Kidney (tissue), 14 donors: ENCODE results near the gene TRAK1. TPM values are rescaled to one million over a fixed set of nuclear protein-coding genes. Genes with fewer than 3 reads are reported as not detected.

Experiments used
- DNase-seq, 5 donors: peaks; one replicate each; pipeline ENCODE4 v3.0.0-alpha.2; 2013 to 2020
- FAIRE-seq: peaks from 2 replicates; lab custom pipeline; 2012; peaks lifted over from hg19 to GRCh38; lab: Jason Lieb, UNC
- H3K27ac ChIP-seq, 2 donors: one replicate each; pipeline ENCODE4 v1.7.0; 2013; ENCODE audit warnings: low read depth in 2 of 2, low read length in 2 of 2, inconsistent platforms in 1 of 2
- H3K27me3 ChIP-seq: one replicate; pipeline ENCODE4 v1.7.1; 2013; ENCODE audit warnings: low read length, inconsistent platforms; ENCODE audit not compliant: control insufficient read depth, insufficient read depth
- H3K36me3 ChIP-seq, 3 donors: one replicate each; pipeline versions ENCODE4 v1.7.0 to v1.7.1; 2013; ENCODE audit warnings: low read length in 3 of 3, control low read depth in 1 of 3, inconsistent platforms in 1 of 3; ENCODE audit not compliant: insufficient read depth in 3 of 3, control insufficient read depth in 2 of 3
- H3K4me1 ChIP-seq, 3 donors: one replicate each; pipeline versions ENCODE4 v1.7.0 to v1.7.1; 2013; ENCODE audit warnings: low read length in 3 of 3, inconsistent platforms in 1 of 3, low read depth in 1 of 3; ENCODE audit not compliant: control insufficient read depth in 2 of 3, insufficient read depth in 2 of 3
- H3K4me3 ChIP-seq, 3 donors: one replicate each; pipeline versions ENCODE4 v1.7.0 to v1.8.1; 2013; ENCODE audit warnings: low read length in 3 of 3, control low read depth in 1 of 3, inconsistent platforms in 1 of 3
- H3K9ac ChIP-seq, 3 donors: one replicate each; pipeline versions ENCODE4 v1.7.0 to v1.7.1; 2013; ENCODE audit warnings: low read length in 3 of 3, control low read depth in 1 of 3, inconsistent platforms in 1 of 3
- H3K9me3 ChIP-seq, 3 donors: one replicate each; pipeline versions ENCODE4 v1.7.0 to v1.7.1; 2013; ENCODE audit warnings: low read length in 3 of 3, control low read depth in 1 of 3, inconsistent platforms in 1 of 3; ENCODE audit not compliant: control insufficient read depth in 2 of 3, insufficient read depth in 1 of 3
- CTCF ChIP-seq: IDR thresholded peaks from 3 replicates; pipeline ENCODE4 v1.5.1; 2012; ENCODE audit warnings: mild to moderate bottlenecking, moderate library complexity, borderline replicate concordance; ENCODE audit not compliant: insufficient read depth; ENCODE audit errors: extremely low read depth
- intact Hi-C: fragments of 100-400 bp; cut with DNase I; formaldehyde crosslinking; loops from one replicate; pipeline ENCODE4 v1.11.1; 2022
- polyA plus RNA-seq: library from polyadenylated mRNA; stranded (reverse); fragments of 350-450 nt; fragmentation: Illumina TruSeq; extraction: RNeasy Lipid Tissue Mini Kit (QIAGEN cat#74804); gene quantifications from one replicate; pipeline ENCODE4 v1.2.3, GENCODE V29; 2014; ENCODE audit warnings: low read depth, low replicate concordance; ENCODE audit not compliant: insufficient read depth
- total RNA-seq: library from RNA; stranded (reverse); fragmentation: NEBNext Ultra II Directional; extraction: Animal tissue kit (Norgen Biotek cat#: 25700); gene quantifications from one replicate; pipeline ENCODE4 v1.2.1, GENCODE V29; 2021
- donor health status: control.
- donor health status: control.
- donor health status: control.
- donor health status: control.
- donor health status: control.
- donor health status: DM: yes; HTN: yes; CAD: no.
- donor health status: Normal renal cell carcinoma (clear cell type).

The TRAK1 gene
- total and polyA plus RNA-seq, 2 donors from 2014 or later = 16.2 to 41.0 TPM

- H3K4me1 ChIP-seq = peaks cover 0 to 32% (median 22%) of the 10 kb centered on the region in 3 donors
- DNase-seq = no peak
- TF ChIP-seq CTCF = no peak
- H3K4me3 ChIP-seq = no peak overlapping the region
- no peak overlapping the region for H3K9ac ChIP-seq
- peak overlapping the region; percentile 40 to 82 for H3K27ac ChIP-seq
- H3K36me3 ChIP-seq = no peaks in the 10 kb centered on the region
- no peaks in the 10 kb centered on the region for H3K27me3 ChIP-seq
- no peaks in the 10 kb centered on the region for H3K9me3 ChIP-seq
- FAIRE-seq = no peak
- intact Hi-C loops = no loop called here
Measured at GRCh38 chr3:42061025-42061712, 30.0 kb upstream of the TRAK1 start.

GRCh38 chr3:42061713-42062380 is 29.3 kb upstream of the TRAK1 start:
- Histone ChIP-seq H3K27ac (peak overlapping the region; percentile 74 to 82), H3K4me3 (no peak overlapping the region), H3K4me1 (peaks cover 0 to 35% (median 28%) of the 10 kb centered on the region in 3 donors), H3K9me3 (no peaks in the 10 kb centered on the region), H3K9ac (peak overlapping the region in 2 of 3 donors; percentile 20 to 59), H3K36me3 (no peaks in the 10 kb centered on the region), H3K27me3 (no peaks in the 10 kb centered on the region)
- TF ChIP-seq CTCF = no peak
- intact Hi-C loops = no loop called here
- peak in 2 of 5 donors; percentile 73 to 87 for DNase-seq
- no peak for FAIRE-seq

GRCh38 chr3:42062464-42062863 is 28.7 kb upstream of the TRAK1 start:
- peak overlapping the region in 1 of 2 donors; percentile 74 for H3K27ac ChIP-seq
- no peaks in the 10 kb centered on the region for H3K9me3 ChIP-seq
- TF ChIP-seq CTCF = no peak
- intact Hi-C loops = no loop called here
- no peak overlapping the region for H3K9ac ChIP-seq
- H3K4me1 ChIP-seq = peaks cover 2 to 32% (median 24%) of the 10 kb centered on the region in 3 donors
- FAIRE-seq (no peak), DNase-seq (no peak)
- no peaks in the 10 kb centered on the region for H3K36me3 ChIP-seq
- no peak overlapping the region for H3K4me3 ChIP-seq
- no peaks in the 10 kb centered on the region for H3K27me3 ChIP-seq
